OCI-M1 (cell line): ENCODE measurements around the gene SERINC5.

Source experiments
- DNase-seq: peaks from one replicate; lab custom pipeline; 2025; lab: John Stamatoyannopoulos, UW

Gene SERINC5

DNA sequence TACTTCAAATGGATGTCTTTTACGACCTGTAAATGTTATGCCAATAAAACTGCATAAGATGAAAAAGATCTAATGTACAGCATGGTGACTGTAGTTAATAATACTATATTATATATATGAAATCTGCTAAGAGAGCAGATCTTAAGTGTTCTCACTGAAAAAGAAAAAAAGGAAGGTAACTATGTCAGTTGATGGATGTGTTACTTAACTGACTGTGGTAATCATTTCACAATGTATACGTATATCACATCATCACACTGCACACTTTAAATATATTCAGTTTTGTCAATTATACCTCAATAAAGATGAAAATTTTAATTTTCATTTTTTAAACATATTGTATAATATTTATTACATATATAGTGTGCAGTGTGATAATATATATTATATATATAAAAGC is 188.8 kb downstream of the SERINC5 start:
- DNase-seq = no peak

DNA sequence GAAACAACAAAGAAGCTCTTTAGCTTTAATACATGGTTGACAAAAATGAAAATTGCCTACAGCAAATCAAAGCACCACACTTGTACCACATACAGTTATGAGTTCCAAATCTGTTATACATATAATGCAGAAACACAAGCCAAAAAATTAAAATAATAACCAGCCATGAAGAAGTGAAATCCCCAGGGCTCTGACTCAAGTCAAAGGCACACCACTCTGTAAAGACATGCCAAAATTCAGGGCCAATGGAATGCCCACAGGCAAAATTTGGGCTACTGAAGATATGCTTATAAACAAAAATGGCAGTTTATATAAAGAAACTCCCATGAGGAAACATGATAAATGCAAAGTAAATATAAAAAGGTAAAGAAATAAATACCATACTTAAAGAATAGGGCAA is 191.7 kb downstream of the SERINC5 start:
- no peak for DNase-seq
